Calu3 (cell line): Measurements from ENCODE around the gene GPR68. TPM values are rescaled to one million over a fixed set of nuclear protein-coding genes. Genes with fewer than 3 reads are reported as not detected.

Source experiments
- Bru-seq: library from RNA; stranded (reverse); fragments of 400-500 nt; gene quantifications from one replicate; lab custom pipeline; 2021; lab: Mats Ljungman, UMichigan
- BruChase-seq, 2 experiments: library from RNA; stranded (reverse); fragments of 400-500 nt; gene quantifications; one replicate each; lab custom pipeline; 2021; lab: Mats Ljungman, UMichigan
- BruUV-seq: library from RNA; stranded (reverse); fragments of 400-500 nt; replicated peaks from 2 replicates; lab custom pipeline; 2021; lab: Mats Ljungman, UMichigan
- CTCF ChIA-PET: fragments of 300-600 bp; sonication (Branson Sonifier 250); formaldehyde crosslinking; loops from one replicate; lab custom pipeline; 2022; ENCODE audit warnings: antibody characterized with exemption; lab: Charles Lee
- DNase-seq: peaks from one replicate; pipeline ENCODE4 v3.0.0; 2022
- H3K27ac Mint-ChIP-seq: one replicate; pipeline ENCODE4 v1.8.0; 2022; ENCODE audit warnings: mixed read lengths; ENCODE audit not compliant: unreplicated experiment
- H3K27me3 Mint-ChIP-seq: one replicate; pipeline ENCODE4 v1.8.0; 2022; ENCODE audit warnings: mixed read lengths; ENCODE audit not compliant: unreplicated experiment
- H3K36me3 Mint-ChIP-seq: one replicate; pipeline ENCODE4 v1.8.0; 2022; ENCODE audit warnings: mild to moderate bottlenecking, moderate library complexity, mixed read lengths; ENCODE audit not compliant: insufficient read depth, unreplicated experiment
- H3K4me1 Mint-ChIP-seq: one replicate; pipeline ENCODE4 v1.8.0; 2022; ENCODE audit warnings: mild to moderate bottlenecking, low read depth, mixed read lengths; ENCODE audit not compliant: unreplicated experiment
- H3K4me3 Mint-ChIP-seq: one replicate; pipeline ENCODE4 v1.8.0; 2022; ENCODE audit warnings: mild to moderate bottlenecking, low read depth, moderate library complexity, mixed read lengths; ENCODE audit not compliant: unreplicated experiment
- H3K9me3 Mint-ChIP-seq: one replicate; pipeline ENCODE4 v1.8.0; 2022; ENCODE audit warnings: low read depth, mixed read lengths; ENCODE audit not compliant: unreplicated experiment
- intact Hi-C: fragments of 100-400 bp; cut with micrococcal nuclease; formaldehyde crosslinking; loops from one replicate; pipeline ENCODE4 v1.10.0; 2022; ENCODE audit not compliant: unreplicated experiment
- long read RNA-seq: library from polyadenylated mRNA; stranded (forward); transcript quantifications from one replicate; pipeline ENCODE4 v2.0.0, GENCODE V29; 2022
- total RNA-seq: library from RNA; stranded (reverse); gene quantifications from 2 replicates; pipeline ENCODE4 v1.2.3, GENCODE V29; 2022
- TF ChIP-seq, protein P1 (sequence below): fragments of 200-600 bp; IDR thresholded peaks from one replicate; pipeline ENCODE4 v1.8.0; 2022; ENCODE audit warnings: antibody characterized with exemption; ENCODE audit not compliant: unreplicated experiment

The GPR68 gene, protein sequence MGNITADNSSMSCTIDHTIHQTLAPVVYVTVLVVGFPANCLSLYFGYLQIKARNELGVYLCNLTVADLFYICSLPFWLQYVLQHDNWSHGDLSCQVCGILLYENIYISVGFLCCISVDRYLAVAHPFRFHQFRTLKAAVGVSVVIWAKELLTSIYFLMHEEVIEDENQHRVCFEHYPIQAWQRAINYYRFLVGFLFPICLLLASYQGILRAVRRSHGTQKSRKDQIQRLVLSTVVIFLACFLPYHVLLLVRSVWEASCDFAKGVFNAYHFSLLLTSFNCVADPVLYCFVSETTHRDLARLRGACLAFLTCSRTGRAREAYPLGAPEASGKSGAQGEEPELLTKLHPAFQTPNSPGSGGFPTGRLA
- total RNA-seq (not detected in 2 replicates), Bru-seq, nascent RNA (not detected), BruChase-seq, experiment 1, labeled RNA remaining after a 6-hour chase (percentile 7 among the genes with signal in this experiment), BruChase-seq, experiment 2, labeled RNA remaining after a 2-hour chase (percentile 7 among the genes with signal in this experiment)
- long read RNA-seq, partial matches to known transcripts: 0 of 2 reads
- long read RNA-seq, other reads (novel, unspliced or antisense): 2 of 2 reads

DNA sequence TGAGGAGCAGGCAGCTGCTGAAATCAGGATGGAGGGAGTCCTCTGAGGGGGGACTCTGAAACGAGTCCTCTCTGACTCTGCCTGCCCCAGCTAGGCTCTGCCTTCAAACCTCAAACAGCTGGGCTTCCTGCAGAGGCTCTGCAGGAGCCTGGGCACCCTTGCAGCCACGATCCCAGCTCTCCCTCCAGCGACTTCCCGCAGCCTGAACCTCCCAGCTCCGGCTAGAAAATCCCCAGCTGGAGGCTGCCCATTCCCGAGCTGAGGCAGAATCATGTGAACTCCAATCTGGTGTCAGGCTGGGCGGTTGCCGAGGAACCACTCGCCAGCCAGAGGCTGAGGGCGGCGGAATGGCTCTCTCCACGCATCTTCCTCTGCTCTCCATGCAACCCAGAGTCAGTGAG is at the start of gene GPR68:
Gene GPR68, minus strand, starts transcription at position 204 of the 401 bp plus-strand sequence. CDS start 9,654 bp downstream, outside the sequence.
- no peak within 1 kb of the TSS for H3K27ac Mint-ChIP-seq
- H3K27me3 Mint-ChIP-seq: peaks cover 42% of the 10 kb centered on the region
- intact Hi-C loops: no loop called here
- no peak within 1 kb of the TSS for H3K4me3 Mint-ChIP-seq
- H3K36me3 Mint-ChIP-seq: no peaks in the 10 kb centered on the region
- peaks cover under 1% of the 10 kb centered on the region for H3K4me1 Mint-ChIP-seq
- no TSS peak for BruUV-seq
- TF ChIP-seq, protein P1, sequence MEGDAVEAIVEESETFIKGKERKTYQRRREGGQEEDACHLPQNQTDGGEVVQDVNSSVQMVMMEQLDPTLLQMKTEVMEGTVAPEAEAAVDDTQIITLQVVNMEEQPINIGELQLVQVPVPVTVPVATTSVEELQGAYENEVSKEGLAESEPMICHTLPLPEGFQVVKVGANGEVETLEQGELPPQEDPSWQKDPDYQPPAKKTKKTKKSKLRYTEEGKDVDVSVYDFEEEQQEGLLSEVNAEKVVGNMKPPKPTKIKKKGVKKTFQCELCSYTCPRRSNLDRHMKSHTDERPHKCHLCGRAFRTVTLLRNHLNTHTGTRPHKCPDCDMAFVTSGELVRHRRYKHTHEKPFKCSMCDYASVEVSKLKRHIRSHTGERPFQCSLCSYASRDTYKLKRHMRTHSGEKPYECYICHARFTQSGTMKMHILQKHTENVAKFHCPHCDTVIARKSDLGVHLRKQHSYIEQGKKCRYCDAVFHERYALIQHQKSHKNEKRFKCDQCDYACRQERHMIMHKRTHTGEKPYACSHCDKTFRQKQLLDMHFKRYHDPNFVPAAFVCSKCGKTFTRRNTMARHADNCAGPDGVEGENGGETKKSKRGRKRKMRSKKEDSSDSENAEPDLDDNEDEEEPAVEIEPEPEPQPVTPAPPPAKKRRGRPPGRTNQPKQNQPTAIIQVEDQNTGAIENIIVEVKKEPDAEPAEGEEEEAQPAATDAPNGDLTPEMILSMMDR: no peak
- H3K9me3 Mint-ChIP-seq: no peaks in the 10 kb centered on the region
- no peak for DNase-seq
- CTCF ChIA-PET: interaction anchor here (0.6 kb wide), 2 partner anchors 89 to 523 kb away, joined by 4 to 6 read pairs; no protein-coding TSS in a partner anchor

DNA sequence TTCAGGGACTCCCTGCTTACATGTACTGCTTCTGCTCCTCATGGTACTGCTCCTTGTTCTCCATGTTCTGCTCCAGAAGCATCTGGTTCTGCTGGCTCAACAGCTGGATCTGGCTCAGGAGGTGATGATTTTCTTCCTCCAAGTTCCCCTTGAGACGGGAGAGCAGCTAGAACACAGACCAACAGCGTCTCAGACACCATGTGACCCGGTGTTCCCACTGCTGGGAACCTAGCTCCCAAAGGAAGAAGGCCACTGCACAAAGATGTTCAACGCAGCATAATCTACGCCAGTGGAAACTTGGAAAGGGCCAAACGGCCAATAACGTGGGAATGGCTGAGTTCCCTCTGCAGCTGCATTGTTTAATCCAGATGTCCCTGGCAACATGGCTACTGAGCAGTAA is 49.6 kb upstream of the GPR68 start:
- no peaks in the 10 kb centered on the region for H3K4me1 Mint-ChIP-seq
- H3K36me3 Mint-ChIP-seq: peaks cover 27% of the 10 kb centered on the region
- DNase-seq: no peak
- intact Hi-C loops: no loop called here
- CTCF ChIA-PET: no interaction called here
- no TSS peak for BruUV-seq
- no peak overlapping the region for H3K4me3 Mint-ChIP-seq
- no peaks in the 10 kb centered on the region for H3K27me3 Mint-ChIP-seq
- H3K9me3 Mint-ChIP-seq: no peaks in the 10 kb centered on the region
- TF ChIP-seq, protein P1: no peak
- no peak overlapping the region for H3K27ac Mint-ChIP-seq

DNA sequence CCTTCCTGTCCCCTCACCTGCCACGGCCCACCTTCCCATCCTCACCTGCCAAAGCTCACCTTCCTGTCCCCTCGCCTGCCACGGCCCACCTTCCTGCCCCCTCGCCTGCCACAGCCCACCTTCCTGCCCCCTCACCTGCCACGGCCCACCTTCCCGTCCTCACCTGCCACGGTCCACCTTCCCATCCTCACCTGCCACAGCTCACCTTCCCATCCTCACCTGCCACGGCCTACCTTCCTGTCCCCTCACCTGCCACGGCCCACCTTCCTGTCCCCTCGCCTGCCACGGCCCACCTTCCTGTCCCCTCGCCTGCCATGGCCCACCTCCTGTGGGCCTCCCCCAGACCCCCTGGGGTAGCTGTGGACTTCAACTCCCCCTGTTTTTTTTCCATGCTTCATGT is 48.8 kb upstream of the GPR68 start:
- H3K36me3 Mint-ChIP-seq: peaks cover 28% of the 10 kb centered on the region
- no peak overlapping the region for H3K4me3 Mint-ChIP-seq
- H3K27me3 Mint-ChIP-seq: no peaks in the 10 kb centered on the region
- H3K27ac Mint-ChIP-seq: no peak overlapping the region
- H3K4me1 Mint-ChIP-seq: no peaks in the 10 kb centered on the region
- no peak for DNase-seq
- CTCF ChIA-PET: no interaction called here
- TF ChIP-seq, protein P1: no peak
- BruUV-seq: no TSS peak
- no peaks in the 10 kb centered on the region for H3K9me3 Mint-ChIP-seq
- intact Hi-C loops: no loop called here

DNA sequence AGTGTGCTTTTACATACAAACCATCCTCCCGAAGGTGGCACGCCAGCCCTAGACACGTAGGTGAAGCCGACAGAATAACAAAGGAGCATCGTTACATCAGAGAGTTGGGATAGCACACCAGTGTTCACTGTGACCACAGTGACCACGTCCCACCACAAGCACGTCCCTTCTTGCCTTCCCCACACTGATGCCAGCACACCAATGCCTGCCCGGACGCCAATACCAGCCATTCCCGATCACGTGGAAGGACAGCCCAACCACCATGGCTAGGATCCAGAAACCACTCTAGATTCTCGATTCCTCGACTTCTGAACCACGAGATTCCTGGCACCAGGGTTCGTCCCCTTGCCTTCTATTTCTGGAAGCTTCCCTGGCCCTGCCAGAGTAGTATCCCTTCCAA is 48.0 kb upstream of the GPR68 start:
- H3K36me3 Mint-ChIP-seq: peaks cover 28% of the 10 kb centered on the region
- no peaks in the 10 kb centered on the region for H3K27me3 Mint-ChIP-seq
- intact Hi-C loops: no loop called here
- CTCF ChIA-PET: no interaction called here
- no peak overlapping the region for H3K4me3 Mint-ChIP-seq
- no peaks in the 10 kb centered on the region for H3K9me3 Mint-ChIP-seq
- H3K27ac Mint-ChIP-seq: no peak overlapping the region
- no TSS peak for BruUV-seq
- no peak for DNase-seq
- TF ChIP-seq, protein P1: no peak
- no peaks in the 10 kb centered on the region for H3K4me1 Mint-ChIP-seq
